Stimulated activated effector memory CD8-positive, alpha-beta T cell treated with anti-CD3 and anti-CD28 coated beads, Interleukin-12 subunit alpha, Interleukin-12 subunit beta, amount 100 ng/mL, for 72 hours (primary cell): ENCODE data around the gene KRTAP22-1.

Source experiments
- ATAC-seq: fragments of 150-1000 bp; cut with Tn5 transposase; 2 replicates; pipeline ENCODE4 v1.10.0; 2021
- DNase-seq, 2 donors: peaks; one replicate each; pipeline ENCODE4 v3.0.0; 2021 to 2022; ENCODE audit warnings: low spot score in 2 of 2
- H3K27ac Mint-ChIP-seq: one replicate; pipeline ENCODE4 v1.8.0; 2022; ENCODE audit warnings: mild to moderate bottlenecking, mixed read lengths
- H3K36me3 Mint-ChIP-seq: one replicate; pipeline ENCODE4 v1.8.0; 2022; ENCODE audit warnings: mild to moderate bottlenecking, mixed read lengths
- H3K4me1 Mint-ChIP-seq: one replicate; pipeline ENCODE4 v1.8.0; 2022; ENCODE audit warnings: mixed read lengths
- H3K4me3 Mint-ChIP-seq: one replicate; pipeline ENCODE4 v1.8.0; 2022; ENCODE audit warnings: mild to moderate bottlenecking, mixed read lengths
- H3K9me3 Mint-ChIP-seq: one replicate; pipeline ENCODE4 v1.8.0; 2022; ENCODE audit warnings: mixed read lengths

KRTAP22-1 gene

GRCh38 chr21:30612132-30612531, 11.2 kb downstream of the KRTAP22-1 start:
- ATAC-seq = no peak
- Mint-ChIP-seq H3K36me3 (no peaks in the 10 kb centered on the region), H3K9me3 (peaks cover 10% of the 10 kb centered on the region), H3K4me3 (no peak overlapping the region), H3K27ac (no peak overlapping the region), H3K4me1 (no peaks in the 10 kb centered on the region)
- no peak for DNase-seq

GRCh38 chr21:30613836-30614235, 12.9 kb downstream of the KRTAP22-1 start, which contains the start of gene KRTAP6-1:
Gene KRTAP6-1, minus strand, starts transcription at chr21:30613930. Its CDS starts 26 bp downstream, at chr21:30613904.
- Mint-ChIP-seq H3K36me3 (no peaks in the 10 kb centered on the region), H3K4me1 (no peaks in the 10 kb centered on the region), H3K27ac (no peak within 1 kb of the TSS), H3K4me3 (no peak within 1 kb of the TSS), H3K9me3 (peaks cover 3% of the 10 kb centered on the region)
- no peak for ATAC-seq
- no peak for DNase-seq

- no peak overlapping the region for H3K4me3 Mint-ChIP-seq
- peaks cover 3% of the 10 kb centered on the region for H3K9me3 Mint-ChIP-seq
- no peaks in the 10 kb centered on the region for H3K36me3 Mint-ChIP-seq
- no peaks in the 10 kb centered on the region for H3K4me1 Mint-ChIP-seq
- no peak overlapping the region for H3K27ac Mint-ChIP-seq
- DNase-seq (no peak), ATAC-seq (no peak)
Observed at GRCh38 chr21:30615199-30615598, 14.3 kb downstream of the KRTAP22-1 start.

GRCh38 chr21:30616125-30616524, 15.2 kb downstream of the KRTAP22-1 start, which contains the start of gene KRTAP20-1:
Gene KRTAP20-1, plus strand, starts transcription at chr21:30616425. Its CDS starts 30 bp downstream, at chr21:30616455.
- Mint-ChIP-seq H3K9me3 (no peaks in the 10 kb centered on the region), H3K4me3 (no peak within 1 kb of the TSS), H3K27ac (no peak within 1 kb of the TSS), H3K36me3 (no peaks in the 10 kb centered on the region), H3K4me1 (no peaks in the 10 kb centered on the region)
- ATAC-seq = no peak
- DNase-seq = no peak

GRCh38 chr21:30620080-30620479, 19.2 kb downstream of the KRTAP22-1 start:
- no peak overlapping the region for H3K27ac Mint-ChIP-seq
- H3K4me1 Mint-ChIP-seq = no peaks in the 10 kb centered on the region
- no peaks in the 10 kb centered on the region for H3K9me3 Mint-ChIP-seq
- H3K4me3 Mint-ChIP-seq = no peak overlapping the region
- ATAC-seq = no peak
- no peaks in the 10 kb centered on the region for H3K36me3 Mint-ChIP-seq
- DNase-seq = no peak

DNA sequence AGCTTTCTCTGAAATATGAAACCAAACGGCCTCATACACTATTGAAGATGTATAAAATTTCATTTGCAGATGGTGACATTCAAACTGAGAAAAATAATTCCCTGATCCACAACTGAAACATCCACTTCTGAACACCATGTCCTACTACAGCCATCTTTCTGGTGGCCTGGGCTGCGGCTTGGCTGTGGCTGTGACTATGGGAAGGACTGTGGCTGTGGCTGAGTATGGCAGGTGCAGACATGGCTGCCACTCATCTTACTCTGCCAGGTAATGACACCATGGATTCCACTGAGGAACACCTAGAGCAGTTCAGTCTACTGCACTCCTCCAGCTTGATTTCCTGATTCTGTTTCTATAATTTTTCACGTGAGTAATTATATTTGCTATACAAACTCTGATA, 19.6 kb downstream of the KRTAP22-1 start, which contains the start of gene KRTAP20-4:
Gene KRTAP20-4 (plus strand): TSS at position 106 of the 400 bp plus-strand sequence.
- ATAC-seq (no peak), DNase-seq (no peak)
- Mint-ChIP-seq H3K9me3 (no peaks in the 10 kb centered on the region), H3K4me3 (no peak within 1 kb of the TSS), H3K36me3 (no peaks in the 10 kb centered on the region), H3K4me1 (no peaks in the 10 kb centered on the region), H3K27ac (no peak within 1 kb of the TSS)

DNA sequence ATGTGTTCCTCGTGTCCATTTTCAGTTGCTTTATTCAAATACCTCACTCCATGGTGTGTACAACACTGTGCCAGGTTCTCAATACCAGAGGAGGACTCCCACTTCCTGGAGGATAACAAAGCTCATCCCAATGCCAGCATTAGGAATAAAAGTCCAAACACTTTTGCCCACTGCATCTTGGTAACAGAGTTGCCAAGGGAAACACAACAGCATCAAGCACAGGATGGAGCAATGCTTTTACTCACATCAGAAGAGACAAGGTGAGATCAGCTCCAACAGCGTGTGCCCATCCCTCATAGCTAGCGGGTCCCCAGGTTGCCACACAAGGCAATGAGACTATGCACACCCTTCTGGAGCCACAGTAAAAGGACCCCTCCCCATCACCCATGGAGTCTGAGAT, 22.5 kb downstream of the KRTAP22-1 start:
- Mint-ChIP-seq H3K36me3 (no peaks in the 10 kb centered on the region), H3K4me1 (no peaks in the 10 kb centered on the region), H3K27ac (no peak overlapping the region), H3K9me3 (no peaks in the 10 kb centered on the region), H3K4me3 (no peak overlapping the region)
- no peak for DNase-seq
- no peak for ATAC-seq

DNA sequence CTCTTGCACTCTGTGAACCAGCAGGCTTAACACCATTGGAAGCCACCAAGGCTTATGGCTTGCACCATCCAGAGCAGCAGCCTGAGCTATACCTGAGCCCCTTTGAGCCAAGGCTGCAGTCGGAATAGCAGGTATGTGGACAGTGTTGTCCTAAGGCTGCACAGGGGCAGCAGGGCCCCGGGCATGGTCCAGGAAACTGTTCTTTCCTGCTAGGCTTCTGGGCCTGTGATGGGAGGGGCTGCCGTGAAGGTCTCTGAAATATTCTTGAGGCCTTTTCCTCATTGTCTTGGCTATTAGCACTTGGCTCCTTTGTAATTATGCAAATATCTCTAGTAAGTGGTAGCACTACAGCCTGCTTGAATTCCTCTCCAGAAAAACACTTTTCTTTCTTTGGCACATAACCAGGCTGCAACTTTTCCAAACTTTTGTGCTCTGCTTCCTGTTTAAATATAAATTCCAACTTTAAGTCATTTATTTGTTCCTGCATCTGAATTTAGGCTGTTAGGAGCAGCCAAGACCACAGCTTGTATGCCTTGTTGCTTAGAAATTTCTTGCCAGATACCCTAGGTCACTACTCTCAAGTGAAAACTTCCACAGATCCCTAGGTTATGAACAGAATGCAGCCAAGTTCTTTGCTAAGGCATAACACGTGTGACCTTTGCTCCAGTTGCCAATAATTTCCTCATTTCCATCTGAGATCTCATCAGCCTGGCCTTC, 24.7 kb downstream of the KRTAP22-1 start:
- no peaks in the 10 kb centered on the region for H3K9me3 Mint-ChIP-seq
- DNase-seq (no peak), ATAC-seq (no peak)
- no peaks in the 10 kb centered on the region for H3K4me1 Mint-ChIP-seq
- H3K4me3 Mint-ChIP-seq = no peak overlapping the region
- no peaks in the 10 kb centered on the region for H3K36me3 Mint-ChIP-seq
- H3K27ac Mint-ChIP-seq = no peak overlapping the region

- ATAC-seq = no peak
- Mint-ChIP-seq H3K4me1 (no peaks in the 10 kb centered on the region), H3K27ac (no peak overlapping the region), H3K4me3 (no peak overlapping the region), H3K36me3 (no peaks in the 10 kb centered on the region), H3K9me3 (no peaks in the 10 kb centered on the region)
- DNase-seq = no peak
Observed at GRCh38 chr21:30628109-30628508, 27.2 kb downstream of the KRTAP22-1 start.

DNA sequence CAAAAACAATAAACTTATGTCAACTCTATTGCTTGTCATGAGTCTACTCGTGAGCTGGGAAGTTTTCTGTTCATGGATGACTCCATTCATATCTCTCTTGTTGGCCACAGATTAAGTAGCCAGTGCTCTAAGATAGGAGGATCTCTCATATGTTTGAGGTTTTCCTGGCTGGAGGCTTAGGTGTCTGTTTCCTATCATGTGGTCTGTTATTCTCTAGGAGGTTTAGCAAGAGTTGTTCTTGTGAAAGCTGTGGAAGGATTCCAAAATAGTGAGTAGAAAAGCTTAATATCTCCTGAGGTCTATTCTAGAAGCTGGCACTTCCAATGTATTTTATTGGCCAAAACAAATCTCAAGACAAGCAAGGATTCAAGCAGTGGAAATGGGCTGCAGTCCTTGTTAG, 28.3 kb downstream of the KRTAP22-1 start:
- Mint-ChIP-seq H3K36me3 (no peaks in the 10 kb centered on the region), H3K4me1 (no peaks in the 10 kb centered on the region), H3K27ac (no peak overlapping the region), H3K4me3 (no peak overlapping the region), H3K9me3 (no peaks in the 10 kb centered on the region)
- ATAC-seq = no peak
- DNase-seq = no peak

DNA sequence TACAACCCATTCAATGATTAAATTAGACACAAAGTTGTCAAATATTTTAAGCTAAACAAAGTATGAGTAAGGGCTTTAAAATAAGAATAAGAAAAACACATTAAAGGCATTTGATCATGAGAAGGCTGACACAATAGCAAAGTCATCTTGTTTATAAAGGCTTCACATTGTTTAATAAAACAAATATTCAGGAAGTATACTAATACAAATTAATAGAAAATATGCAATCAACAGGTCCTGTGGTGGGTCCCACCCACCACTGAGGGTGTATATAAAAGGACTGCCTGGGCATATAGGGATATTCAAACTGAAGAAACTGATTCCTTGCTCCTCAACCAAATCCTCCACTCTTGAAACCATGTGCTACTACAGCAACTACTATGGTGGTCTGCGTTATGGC, 34.0 kb downstream of the KRTAP22-1 start, which contains the start of gene KRTAP20-2:
Gene KRTAP20-2 (plus strand): TSS at position 301 of the 400 bp plus-strand sequence. CDS start 58 bp downstream, at position 359.
- H3K9me3 Mint-ChIP-seq = no peaks in the 10 kb centered on the region
- DNase-seq = no peak
- no peaks in the 10 kb centered on the region for H3K36me3 Mint-ChIP-seq
- no peak within 1 kb of the TSS for H3K27ac Mint-ChIP-seq
- ATAC-seq = peak; percentile 16
- H3K4me3 Mint-ChIP-seq = no peak within 1 kb of the TSS
- H3K4me1 Mint-ChIP-seq = no peaks in the 10 kb centered on the region

DNA sequence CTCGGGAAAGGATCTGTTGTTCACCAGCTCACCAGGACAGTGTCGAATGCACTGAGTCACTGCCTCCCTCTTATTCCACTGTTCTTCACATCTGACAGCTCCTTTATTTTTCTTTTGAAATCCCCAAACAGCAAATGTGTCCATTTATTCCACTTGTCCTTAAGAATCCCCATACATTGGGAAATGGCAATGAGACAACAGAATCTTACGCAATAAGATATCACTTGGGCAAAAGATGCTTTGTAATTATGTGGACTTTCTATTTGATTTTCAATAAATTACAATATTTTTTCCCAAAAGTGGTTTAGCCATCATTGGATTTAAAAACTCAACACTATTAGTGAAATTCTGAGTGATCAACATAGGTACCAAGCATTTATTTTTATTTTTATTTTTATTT, 37.8 kb downstream of the KRTAP22-1 start:
- ATAC-seq = no peak
- Mint-ChIP-seq H3K4me3 (no peak overlapping the region), H3K4me1 (no peaks in the 10 kb centered on the region), H3K36me3 (no peaks in the 10 kb centered on the region), H3K27ac (no peak overlapping the region), H3K9me3 (peaks cover 4% of the 10 kb centered on the region)
- DNase-seq = no peak

- DNase-seq (no peak), ATAC-seq (no peak)
- no peak within 1 kb of the TSS for H3K4me3 Mint-ChIP-seq
- peaks cover 14% of the 10 kb centered on the region for H3K9me3 Mint-ChIP-seq
- H3K4me1 Mint-ChIP-seq = no peaks in the 10 kb centered on the region
- H3K36me3 Mint-ChIP-seq = no peaks in the 10 kb centered on the region
- no peak within 1 kb of the TSS for H3K27ac Mint-ChIP-seq
Observed at GRCh38 chr21:30642564-30642963, 41.7 kb downstream of the KRTAP22-1 start, which contains the start of gene KRTAP20-3. Gene KRTAP20-3, plus strand, starts transcription at chr21:30642864.

- Mint-ChIP-seq H3K4me1 (no peaks in the 10 kb centered on the region), H3K36me3 (no peaks in the 10 kb centered on the region), H3K9me3 (peaks cover 14% of the 10 kb centered on the region), H3K27ac (no peak overlapping the region), H3K4me3 (no peak overlapping the region)
- DNase-seq = no peak
- ATAC-seq = no peak
Observed at GRCh38 chr21:30646904-30647414, 46.1 kb downstream of the KRTAP22-1 start.
